Parathyroid adenoma (tissue), 2 donors: Measurements from ENCODE around the gene KDM1A.

Experiments used
- H2AFZ ChIP-seq: fragments of 300-600 bp; sonication (generic); one replicate; pipeline ENCODE4 v1.7.0; 2017; ENCODE audit warnings: antibody characterized with exemption, mild to moderate bottlenecking
- H3K27ac ChIP-seq: fragments of 300-600 bp; sonication (generic); one replicate; pipeline ENCODE4 v1.7.0; 2017
- H3K27me3 ChIP-seq: fragments of 300-600 bp; sonication (generic); one replicate; pipeline ENCODE4 v1.7.0; 2017; ENCODE audit warnings: low read length; ENCODE audit not compliant: control insufficient read depth, insufficient read depth
- H3K36me3 ChIP-seq: fragments of 300-600 bp; sonication (generic); one replicate; pipeline ENCODE4 v1.7.0; 2017; ENCODE audit warnings: low read length; ENCODE audit not compliant: control insufficient read depth, insufficient read depth
- H3K4me1 ChIP-seq: fragments of 300-600 bp; sonication (generic); one replicate; pipeline ENCODE4 v1.7.0; 2017; ENCODE audit warnings: control low read depth
- H3K4me2 ChIP-seq: fragments of 300-600 bp; sonication (generic); one replicate; pipeline ENCODE4 v1.7.0; 2017; ENCODE audit warnings: low read length
- H3K4me3 ChIP-seq: fragments of 300-600 bp; sonication (generic); one replicate; pipeline ENCODE4 v1.7.0; 2017; ENCODE audit warnings: low read depth, low read length
- H3K79me2 ChIP-seq: fragments of 300-600 bp; sonication (generic); one replicate; pipeline ENCODE4 v1.7.0; 2017; ENCODE audit warnings: control low read depth
- H3K9ac ChIP-seq: fragments of 300-600 bp; sonication (generic); one replicate; pipeline ENCODE4 v1.7.0; 2017; ENCODE audit warnings: mild to moderate bottlenecking
- H3K9me3 ChIP-seq: fragments of 300-600 bp; sonication (generic); one replicate; pipeline ENCODE4 v1.7.0; 2017; ENCODE audit warnings: low read length; ENCODE audit not compliant: control insufficient read depth
- CTCF ChIP-seq: fragments of 300-600 bp; sonication (generic); IDR thresholded peaks from one replicate; pipeline ENCODE4 v1.7.0; 2017; ENCODE audit warnings: antibody characterized with exemption, mild to moderate bottlenecking
- donor health status: primary hyperparathyroidism.

Gene KDM1A

GRCh38 chr1:23065385-23065784 lies 46.1 kb downstream of the KDM1A start:
- no peak for TF ChIP-seq CTCF
- Histone ChIP-seq H3K27me3 (no peaks in the 10 kb centered on the region), H3K9me3 (no peaks in the 10 kb centered on the region), H3K79me2 (no peaks in the 10 kb centered on the region), H3K27ac (no peak overlapping the region), H2AFZ (no peak overlapping the region), H3K4me2 (no peak overlapping the region), H3K36me3 (no peaks in the 10 kb centered on the region), H3K4me3 (no peak overlapping the region), H3K9ac (no peak overlapping the region), H3K4me1 (no peaks in the 10 kb centered on the region)

- Histone ChIP-seq H3K27ac (no peak overlapping the region), H3K4me3 (no peak overlapping the region), H3K79me2 (no peaks in the 10 kb centered on the region), H3K4me2 (no peak overlapping the region), H3K36me3 (no peaks in the 10 kb centered on the region), H3K27me3 (no peaks in the 10 kb centered on the region), H3K9ac (no peak overlapping the region), H3K4me1 (no peaks in the 10 kb centered on the region), H2AFZ (no peak overlapping the region), H3K9me3 (no peaks in the 10 kb centered on the region)
- TF ChIP-seq CTCF, result no peak
Measured at GRCh38 chr1:23066075-23066474, 46.8 kb downstream of the KDM1A start.

- no peak for TF ChIP-seq CTCF
- H2AFZ ChIP-seq, result no peak overlapping the region
- no peak overlapping the region for H3K4me3 ChIP-seq
- H3K9ac ChIP-seq, result no peak overlapping the region
- H3K27ac ChIP-seq, result no peak overlapping the region
- H3K79me2 ChIP-seq, result no peaks in the 10 kb centered on the region
- peaks cover 6% of the 10 kb centered on the region for H3K4me1 ChIP-seq
- no peaks in the 10 kb centered on the region for H3K36me3 ChIP-seq
- H3K27me3 ChIP-seq, result no peaks in the 10 kb centered on the region
- H3K4me2 ChIP-seq, result no peak overlapping the region
- H3K9me3 ChIP-seq, result no peaks in the 10 kb centered on the region
Measured at GRCh38 chr1:23069149-23069548, 49.9 kb downstream of the KDM1A start.

- Histone ChIP-seq H2AFZ (no peak overlapping the region), H3K4me3 (no peak overlapping the region)
Measured at GRCh38 chr1:23069675-23070074, 50.4 kb downstream of the KDM1A start.

More at GRCh38 chr1:23069675-23070074, 50.4 kb downstream of the KDM1A start:
- TF ChIP-seq CTCF, result no peak
- H3K36me3 ChIP-seq, result no peaks in the 10 kb centered on the region
- no peak overlapping the region for H3K4me2 ChIP-seq
- no peaks in the 10 kb centered on the region for H3K79me2 ChIP-seq
- no peaks in the 10 kb centered on the region for H3K27me3 ChIP-seq
- H3K9me3 ChIP-seq, result no peaks in the 10 kb centered on the region
- peaks cover 6% of the 10 kb centered on the region for H3K4me1 ChIP-seq
- H3K9ac ChIP-seq, result no peak overlapping the region
- H3K27ac ChIP-seq, result no peak overlapping the region
